ACC112 (cell line): Measurements from ENCODE around the gene KCNK5.

Source experiments
- H2AFZ ChIP-seq: fragments of 200-600 bp; sonication (generic); one replicate; pipeline ENCODE4 v1.6.0; 2017; ENCODE audit warnings: antibody characterized with exemption, low read length; ENCODE audit not compliant: unreplicated experiment
- H3K27ac ChIP-seq: fragments of 200-600 bp; sonication (generic); 2 replicates; pipeline ENCODE4 v1.5.1; 2014; ENCODE audit warnings: low read depth, mild to moderate bottlenecking, antibody characterized with exemption, low read length, moderate library complexity
- H3K27me3 ChIP-seq: fragments of 200-600 bp; sonication (generic); 2 replicates; pipeline ENCODE4 v1.6.1; 2014; ENCODE audit warnings: mild to moderate bottlenecking, antibody characterized with exemption, low read length, moderate library complexity, mixed read lengths; ENCODE audit not compliant: insufficient read depth
- H3K36me3 ChIP-seq: fragments of 200-600 bp; sonication (generic); 2 replicates; pipeline ENCODE4 v1.6.1; 2016; ENCODE audit warnings: mild to moderate bottlenecking, antibody characterized with exemption, low read length, moderate library complexity, mixed read lengths; ENCODE audit not compliant: insufficient read depth
- H3K4me1 ChIP-seq: fragments of 200-600 bp; sonication (generic); one replicate; pipeline ENCODE4 v1.6.1; 2016; ENCODE audit warnings: low read length, mixed read lengths; ENCODE audit not compliant: insufficient read depth, unreplicated experiment, control insufficient read depth
- H3K4me3 ChIP-seq: fragments of 200-600 bp; sonication (generic); 2 replicates; pipeline ENCODE4 v1.5.1; 2014; ENCODE audit warnings: mild to moderate bottlenecking, low read depth, low read length
- H3K79me2 ChIP-seq: fragments of 200-600 bp; sonication (generic); one replicate; pipeline ENCODE4 v1.6.0; 2016; ENCODE audit warnings: low read length; ENCODE audit not compliant: control insufficient read depth, unreplicated experiment, insufficient read depth

Gene KCNK5

GRCh38 chr6:39206250-39206721 is 23.0 kb downstream of the KCNK5 start:
- no peak overlapping the region for H2AFZ ChIP-seq
- H3K4me1 ChIP-seq = no peaks in the 10 kb centered on the region
- no peak overlapping the region for H3K27ac ChIP-seq
- H3K79me2 ChIP-seq = no peaks in the 10 kb centered on the region
- no peaks in the 10 kb centered on the region for H3K36me3 ChIP-seq
- no peaks in the 10 kb centered on the region for H3K27me3 ChIP-seq
- no peak overlapping the region for H3K4me3 ChIP-seq

GRCh38 chr6:39204646-39205244 is 24.5 kb downstream of the KCNK5 start:
- no peaks in the 10 kb centered on the region for H3K79me2 ChIP-seq
- H2AFZ ChIP-seq = no peak overlapping the region
- H3K27me3 ChIP-seq = no peaks in the 10 kb centered on the region
- no peaks in the 10 kb centered on the region for H3K4me1 ChIP-seq
- no peak overlapping the region for H3K4me3 ChIP-seq
- no peaks in the 10 kb centered on the region for H3K36me3 ChIP-seq
- H3K27ac ChIP-seq = no peak overlapping the region

DNA sequence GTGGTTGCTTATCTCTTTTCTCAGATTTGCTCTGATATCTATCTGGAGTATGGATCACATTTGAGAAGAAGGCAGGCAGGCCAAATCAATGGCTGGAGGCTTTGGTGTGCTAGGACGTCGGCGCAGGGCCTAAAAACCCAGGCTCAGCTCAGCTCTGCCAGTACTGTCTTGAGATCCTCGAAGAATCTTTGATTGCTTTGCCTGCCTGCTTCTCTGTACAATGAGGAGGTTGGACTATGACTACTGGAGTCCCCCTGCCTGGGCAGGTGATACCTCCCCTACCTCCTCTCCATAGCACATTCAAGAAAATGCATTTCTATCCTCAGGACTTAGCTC is 25.1 kb downstream of the KCNK5 start:
- H3K4me1 ChIP-seq = no peaks in the 10 kb centered on the region
- no peak overlapping the region for H3K27ac ChIP-seq
- H3K36me3 ChIP-seq = no peaks in the 10 kb centered on the region
- H3K4me3 ChIP-seq = no peak overlapping the region
- H3K79me2 ChIP-seq = no peaks in the 10 kb centered on the region
- H2AFZ ChIP-seq = no peak overlapping the region
- no peaks in the 10 kb centered on the region for H3K27me3 ChIP-seq

DNA sequence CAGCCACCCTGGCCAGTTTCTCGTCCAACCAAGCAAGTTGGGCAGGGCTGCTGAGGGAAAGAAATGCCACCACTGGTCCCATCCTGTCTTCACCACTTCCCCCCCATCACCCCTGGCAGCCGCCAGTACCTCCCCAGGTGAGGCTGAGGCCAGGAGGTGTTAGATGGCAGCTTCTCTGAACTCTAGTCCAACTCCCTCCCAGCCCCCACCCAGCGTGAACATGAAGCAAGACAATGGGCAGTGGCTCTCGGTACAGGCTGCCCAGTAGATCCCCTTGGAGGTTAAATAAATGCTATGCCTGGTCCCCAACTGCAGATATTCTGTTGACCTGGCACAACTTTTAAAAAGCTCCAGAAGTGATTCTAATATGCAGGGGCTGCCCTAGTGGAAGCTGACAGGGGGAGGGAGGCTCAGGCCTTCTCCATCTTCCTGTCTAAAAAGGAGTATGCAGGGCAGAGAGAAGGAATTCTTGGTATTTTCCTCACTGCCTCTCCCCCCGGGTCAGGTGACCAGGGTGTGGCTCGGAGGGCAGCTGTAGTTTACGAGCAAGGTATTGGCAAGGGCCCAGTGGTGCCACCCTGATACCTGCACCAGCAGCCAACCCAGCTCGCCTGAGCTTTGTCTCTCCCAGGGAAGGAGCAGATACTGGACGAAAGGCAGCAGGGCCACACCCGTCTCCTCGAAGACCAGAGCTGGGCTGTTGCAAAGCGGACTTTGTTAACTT is 25.7 kb downstream of the KCNK5 start:
- Histone ChIP-seq H3K4me3 (no peak overlapping the region), H3K27ac (no peak overlapping the region), H2AFZ (no peak overlapping the region), H3K36me3 (no peaks in the 10 kb centered on the region), H3K27me3 (no peaks in the 10 kb centered on the region), H3K79me2 (no peaks in the 10 kb centered on the region), H3K4me1 (no peaks in the 10 kb centered on the region)

DNA sequence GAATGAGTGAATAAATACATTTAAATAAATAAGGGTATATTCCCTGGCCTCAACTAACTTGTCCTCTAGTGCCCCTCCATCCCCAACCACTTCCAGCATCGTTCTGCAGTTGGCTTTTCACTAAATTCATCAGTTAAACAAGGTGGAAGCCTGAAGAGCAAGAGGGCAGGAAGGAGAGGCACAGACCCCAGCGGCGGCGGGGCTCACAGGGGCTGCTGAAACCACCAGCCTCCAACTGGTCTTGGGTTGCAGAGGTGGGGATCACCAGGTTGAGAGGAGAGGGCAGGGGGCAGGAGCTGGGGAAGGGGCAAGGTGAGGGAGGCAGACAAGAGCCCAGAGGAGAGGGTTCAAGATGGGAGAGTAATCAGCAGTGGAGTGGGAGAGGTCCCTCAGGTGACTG is 27.1 kb downstream of the KCNK5 start:
- no peaks in the 10 kb centered on the region for H3K4me1 ChIP-seq
- H3K27ac ChIP-seq = no peak overlapping the region
- H3K79me2 ChIP-seq = no peaks in the 10 kb centered on the region
- no peak overlapping the region for H2AFZ ChIP-seq
- no peaks in the 10 kb centered on the region for H3K36me3 ChIP-seq
- no peaks in the 10 kb centered on the region for H3K27me3 ChIP-seq
- no peak overlapping the region for H3K4me3 ChIP-seq

- no peak overlapping the region for H3K27ac ChIP-seq
- no peaks in the 10 kb centered on the region for H3K36me3 ChIP-seq
- no peak overlapping the region for H2AFZ ChIP-seq
- H3K4me3 ChIP-seq = no peak overlapping the region
- H3K79me2 ChIP-seq = no peaks in the 10 kb centered on the region
- no peaks in the 10 kb centered on the region for H3K4me1 ChIP-seq
- H3K27me3 ChIP-seq = no peaks in the 10 kb centered on the region
Measured at GRCh38 chr6:39200498-39201020, 28.7 kb downstream of the KCNK5 start.

DNA sequence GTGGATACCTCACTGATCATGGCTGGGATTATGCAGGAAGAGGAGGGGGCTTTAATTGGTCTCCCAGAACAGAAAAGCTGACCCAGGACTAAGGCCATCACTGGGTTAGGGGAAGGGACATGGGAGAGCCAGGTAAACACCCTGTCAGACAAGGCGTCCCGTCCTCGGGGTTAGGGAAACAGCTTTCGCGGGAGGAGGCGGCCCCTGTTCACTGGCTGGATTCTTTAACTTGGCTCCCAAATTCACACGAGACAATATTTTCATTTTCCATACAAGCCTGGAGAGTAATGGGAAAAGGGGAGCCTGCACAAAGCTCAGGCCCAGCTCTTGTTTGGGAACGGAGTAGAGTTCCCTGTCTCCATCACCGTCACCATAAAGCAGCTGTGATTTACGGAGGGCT is 29.3 kb downstream of the KCNK5 start:
- no peak overlapping the region for H3K4me3 ChIP-seq
- no peak overlapping the region for H3K27ac ChIP-seq
- no peaks in the 10 kb centered on the region for H3K36me3 ChIP-seq
- H3K27me3 ChIP-seq = no peaks in the 10 kb centered on the region
- H3K4me1 ChIP-seq = no peaks in the 10 kb centered on the region
- no peaks in the 10 kb centered on the region for H3K79me2 ChIP-seq
- H2AFZ ChIP-seq = no peak overlapping the region

DNA sequence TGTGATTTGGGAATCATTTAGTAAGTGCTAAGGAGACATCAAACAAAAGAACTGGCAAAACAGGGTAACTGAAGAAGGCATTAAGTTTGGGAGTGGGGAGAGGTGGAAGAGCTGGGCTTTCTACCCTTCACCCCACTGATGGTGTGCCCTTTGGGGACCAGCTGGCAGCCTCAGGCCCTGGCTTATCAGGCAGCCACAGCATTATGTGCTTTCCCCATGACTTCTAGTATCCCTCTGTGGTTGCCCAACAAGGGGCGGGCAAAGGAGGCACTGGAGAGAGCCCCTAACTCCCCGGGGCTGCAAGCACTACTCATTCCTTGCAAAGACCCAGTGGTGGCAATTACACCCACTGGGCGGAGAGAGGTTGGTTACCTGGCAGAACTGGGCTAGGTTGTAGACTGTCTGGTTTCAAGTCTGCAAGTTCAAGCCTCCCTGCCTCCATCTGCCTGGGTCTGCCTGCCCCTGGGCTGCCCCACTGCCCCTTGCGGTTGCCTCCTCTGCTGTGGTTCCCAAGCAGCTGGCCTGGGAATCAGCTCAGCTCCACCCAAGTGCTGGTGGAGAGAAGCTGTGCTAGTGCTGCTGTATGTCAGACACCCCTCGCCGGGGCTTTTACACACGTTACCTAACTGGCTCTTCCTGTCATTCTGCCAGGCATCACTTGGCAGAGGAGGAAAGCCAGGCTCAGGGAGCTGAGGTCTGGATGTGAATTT is 29.9 kb downstream of the KCNK5 start:
- no peaks in the 10 kb centered on the region for H3K36me3 ChIP-seq
- no peak overlapping the region for H3K4me3 ChIP-seq
- H2AFZ ChIP-seq = no peak overlapping the region
- no peak overlapping the region for H3K27ac ChIP-seq
- no peaks in the 10 kb centered on the region for H3K4me1 ChIP-seq
- no peaks in the 10 kb centered on the region for H3K79me2 ChIP-seq
- H3K27me3 ChIP-seq = no peaks in the 10 kb centered on the region

DNA sequence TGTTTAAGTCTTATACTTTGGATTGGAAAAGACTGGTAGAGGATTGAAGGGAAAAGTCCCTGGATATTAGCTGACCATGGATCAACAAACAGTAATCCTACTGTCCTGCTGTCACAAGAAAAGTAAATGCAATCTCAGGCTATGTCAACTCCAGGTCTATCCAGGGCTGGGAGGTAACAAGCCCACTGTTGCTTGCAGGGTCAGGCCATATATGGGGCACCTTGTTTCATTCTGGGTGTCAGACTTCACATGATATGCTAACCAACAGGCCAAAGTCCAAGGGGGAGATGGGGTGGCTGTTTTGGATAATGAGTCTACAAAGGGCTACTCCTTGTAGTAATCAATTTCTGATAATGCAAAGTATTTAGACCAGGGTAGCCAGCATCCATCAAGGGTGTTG is 30.7 kb downstream of the KCNK5 start:
- no peak overlapping the region for H2AFZ ChIP-seq
- no peaks in the 10 kb centered on the region for H3K79me2 ChIP-seq
- no peaks in the 10 kb centered on the region for H3K36me3 ChIP-seq
- H3K27me3 ChIP-seq = no peaks in the 10 kb centered on the region
- no peaks in the 10 kb centered on the region for H3K4me1 ChIP-seq
- no peak overlapping the region for H3K27ac ChIP-seq
- no peak overlapping the region for H3K4me3 ChIP-seq

GRCh38 chr6:39197922-39198500 is 31.3 kb downstream of the KCNK5 start:
- Histone ChIP-seq H2AFZ (no peak overlapping the region), H3K27ac (no peak overlapping the region), H3K4me1 (no peaks in the 10 kb centered on the region), H3K36me3 (no peaks in the 10 kb centered on the region), H3K4me3 (no peak overlapping the region), H3K27me3 (no peaks in the 10 kb centered on the region), H3K79me2 (no peaks in the 10 kb centered on the region)
